GM12865 (cell line): ENCODE measurements around the gene CEPT1.
"Not testable (repeated sequence)": the region's sequence is repeated elsewhere in the genome, so short reads cannot be mapped to it uniquely, and the experiment has no call there.

Experiments
- DNase-seq: peaks from one replicate; pipeline ENCODE4 v3.0.0; 2010; ENCODE audit warnings: low read depth
- H3K4me3 ChIP-seq: 2 replicates; pipeline ENCODE4 v1.5.1; 2011; ENCODE audit warnings: mild to moderate bottlenecking, low read depth, low read length, control low read depth
- CTCF ChIP-seq: IDR thresholded peaks from 2 replicates; pipeline ENCODE4 v1.5.1; 2011; ENCODE audit warnings: low read length, control low read depth, low read depth, inconsistent platforms; ENCODE audit not compliant: insufficient read depth; ENCODE audit errors: missing control alignments

Gene CEPT1

GRCh38 chr1:111208921-111209320, 68.9 kb downstream of the CEPT1 start:
- no peak for DNase-seq
- no peak for TF ChIP-seq CTCF
- no peak overlapping the region for H3K4me3 ChIP-seq

GRCh38 chr1:111209622-111210021, 69.6 kb downstream of the CEPT1 start:
- no peak for DNase-seq
- no peak for TF ChIP-seq CTCF
- no peak overlapping the region for H3K4me3 ChIP-seq

GRCh38 chr1:111211921-111212320, 71.9 kb downstream of the CEPT1 start:
- no peak overlapping the region for H3K4me3 ChIP-seq
- no peak for DNase-seq
- TF ChIP-seq CTCF, result no peak

GRCh38 chr1:111212634-111213335, 72.8 kb downstream of the CEPT1 start:
- TF ChIP-seq CTCF, result no peak
- no peak for DNase-seq
- no peak overlapping the region for H3K4me3 ChIP-seq

GRCh38 chr1:111213412-111213811, 73.4 kb downstream of the CEPT1 start:
- H3K4me3 ChIP-seq, result no peak overlapping the region
- TF ChIP-seq CTCF, result no peak
- no peak for DNase-seq

GRCh38 chr1:111214074-111214801, 74.2 kb downstream of the CEPT1 start:
- DNase-seq, result peak; percentile 88
- H3K4me3 ChIP-seq, result peak overlapping the region; percentile 65
- TF ChIP-seq CTCF, result no peak

GRCh38 chr1:111214884-111215283, 74.9 kb downstream of the CEPT1 start:
- peak; percentile 92 for DNase-seq
- TF ChIP-seq CTCF, result no peak

GRCh38 chr1:111215285-111215684, 75.3 kb downstream of the CEPT1 start:
- not testable (repeated sequence) for DNase-seq
- H3K4me3 ChIP-seq, result peak overlapping the region; percentile 65

More at GRCh38 chr1:111214884-111215283, 74.9 kb downstream of the CEPT1 start:
- peak overlapping the region; percentile 65 for H3K4me3 ChIP-seq
